HepG2 (cell line): ENCODE results near the gene SLC11A1. TPM values are rescaled to one million over a fixed set of nuclear protein-coding genes. Genes with fewer than 3 reads are reported as not detected.

Source experiments
- CBFB ChIP-seq: sonication (generic); formaldehyde crosslinking; IDR thresholded peaks from 2 replicates; pipeline ENCODE4 v1.4.0; 2020; ENCODE audit warnings: missing genetic modification reagents
- CBX5 ChIP-seq: sonication (generic); formaldehyde crosslinking; IDR thresholded peaks from 2 replicates; pipeline ENCODE4 v1.4.0; 2020; ENCODE audit warnings: missing genetic modification reagents, borderline replicate concordance
- CREM ChIP-seq, 2 experiments: sonication (generic) in 1 of 2; formaldehyde crosslinking in 1 of 2; IDR thresholded peaks; 2 replicates each; pipeline versions ENCODE4 v1.4.0 to v1.6.1; 2016 to 2020; ENCODE audit warnings: antibody characterized with exemption in 1 of 2, mild to moderate bottlenecking in 1 of 2, missing genetic modification reagents in 1 of 2
- HES4 ChIP-seq: sonication (generic); formaldehyde crosslinking; IDR thresholded peaks from 2 replicates; pipeline ENCODE4 v1.9.0; 2021; ENCODE audit warnings: mild to moderate bottlenecking, missing genetic modification reagents, borderline replicate concordance
- HNF4G ChIP-seq, 2 experiments: sonication (generic) in 1 of 2; formaldehyde crosslinking in 1 of 2; IDR thresholded peaks; 2 replicates each; pipeline versions ENCODE4 v1.4.0 to v1.6.1; 2011 to 2020; ENCODE audit warnings: borderline replicate concordance in 2 of 2, low read depth in 2 of 2, mild to moderate bottlenecking in 2 of 2, low read length in 1 of 2, missing genetic modification reagents in 1 of 2, moderate library complexity in 1 of 2
- HOXA3 ChIP-seq: sonication (generic); formaldehyde crosslinking; IDR thresholded peaks from 2 replicates; pipeline ENCODE4 v1.5.0; 2020; ENCODE audit warnings: missing genetic modification reagents
- KDM6A ChIP-seq: IDR thresholded peaks from 2 replicates; pipeline ENCODE4 v1.6.1; 2016; ENCODE audit warnings: low read depth
- KLF6 ChIP-seq: IDR thresholded peaks from 2 replicates; pipeline ENCODE4 v1.8.0; 2016; ENCODE audit warnings: missing biosample characterization, missing genetic modification reagents
- KMT2B ChIP-seq: IDR thresholded peaks from 2 replicates; pipeline ENCODE4 v1.6.1; 2016; ENCODE audit warnings: missing genetic modification reagents, missing compliant biosample characterization
- NONO ChIP-seq, 2 experiments: fragments of 450-650 bp in 1 of 2; sonication (generic) in 1 of 2; formaldehyde crosslinking in 1 of 2; IDR thresholded peaks in 1 of 2; conservative IDR thresholded peaks in 1 of 2; 2 replicates each; pipeline versions ENCODE4 v1.6.1 to v1.8.0; 2017 to 2022; ENCODE audit warnings: mild to moderate bottlenecking in 1 of 2, missing genetic modification reagents in 1 of 2, moderate library complexity in 1 of 2
- NR3C1 ChIP-seq: sonication (generic); formaldehyde crosslinking; IDR thresholded peaks from 2 replicates; pipeline ENCODE4 v1.4.0; 2020; ENCODE audit warnings: missing genetic modification reagents
- POLR2AphosphoS5 ChIP-seq: IDR thresholded peaks from 2 replicates; pipeline ENCODE4 v1.6.1; 2012; ENCODE audit warnings: low read depth, low read length
- PTBP1 ChIP-seq: fragments of 200-400 bp; formaldehyde crosslinking; IDR thresholded peaks from 2 replicates; pipeline ENCODE4 v1.6.1; 2018; ENCODE audit warnings: low read length, low read depth; ENCODE audit not compliant: poor library complexity, severe bottlenecking
- REPIN1 ChIP-seq: sonication (generic); formaldehyde crosslinking; IDR thresholded peaks from 2 replicates; pipeline ENCODE4 v1.8.0; 2022; ENCODE audit warnings: missing genetic modification reagents, low read depth, mild to moderate bottlenecking, borderline replicate concordance
- THAP11 ChIP-seq: IDR thresholded peaks from 2 replicates; pipeline ENCODE4 v1.6.1; 2016; ENCODE audit warnings: missing biosample characterization, missing genetic modification reagents
- ZNF256 ChIP-seq: sonication (generic); formaldehyde crosslinking; conservative IDR thresholded peaks from 2 replicates; pipeline ENCODE4 v1.4.0; 2020; ENCODE audit warnings: missing genetic modification reagents
- ZNF34 ChIP-seq: sonication (generic); formaldehyde crosslinking; IDR thresholded peaks from 2 replicates; pipeline ENCODE4 v1.4.0; 2020; ENCODE audit warnings: mild to moderate bottlenecking, missing genetic modification reagents, borderline replicate concordance
- polyA plus RNA-seq, 8 experiments: library from polyadenylated mRNA; depleted of rRNA in 3 of 8; stranded (reverse) in 7 of 8; unstranded in 1 of 8; fragments of >200 nt; fragmentation: Illumina TruSeq in 4 of 8; extraction: Trizol in 4 of 8; gene quantifications; 2 replicates each; pipeline versions ENCODE4 v1.2.1 to v1.2.3, GENCODE V29; 2011 to 2016; ENCODE audit warnings: low read depth in 4 of 8, missing spikeins in 1 of 8, mixed read lengths in 1 of 8; ENCODE audit not compliant: insufficient read depth in 1 of 8
- total RNA-seq, 5 experiments: library from RNA; depleted of rRNA; stranded (reverse); fragments of >200 nt; fragmentation: Illumina TruSeq; extraction: Trizol; gene quantifications; 2 replicates each; pipeline ENCODE4 v1.2.3, GENCODE V29; 2016; ENCODE audit warnings: low read depth in 1 of 5
- TF ChIP-seq, protein P1 (sequence below): sonication (generic); formaldehyde crosslinking; IDR thresholded peaks from 2 replicates; pipeline ENCODE4 v1.9.0; 2022; ENCODE audit warnings: missing genetic modification reagents, mild to moderate bottlenecking, borderline replicate concordance
- TF ChIP-seq, protein P2 (sequence below): sonication (generic); formaldehyde crosslinking; IDR thresholded peaks from 2 replicates; pipeline ENCODE4 v1.4.0; 2020; ENCODE audit warnings: mild to moderate bottlenecking, missing genetic modification reagents
- TF ChIP-seq, protein P3 (sequence below): IDR thresholded peaks from 2 replicates; pipeline ENCODE4 v1.6.1; 2016; ENCODE audit warnings: missing biosample characterization, missing genetic modification reagents, low read depth
- TF ChIP-seq, protein P4 (sequence below): sonication (generic); formaldehyde crosslinking; IDR thresholded peaks from 2 replicates; pipeline ENCODE4 v1.5.1; 2020; ENCODE audit warnings: missing genetic modification reagents, mild to moderate bottlenecking, borderline replicate concordance

The SLC11A1 gene
- total and polyA plus RNA-seq, 2 of the 13 experiments (the other 11 are each of a cell fraction or from before 2014, with no cell fraction given): 0.33 to 2.3 TPM

DNA sequence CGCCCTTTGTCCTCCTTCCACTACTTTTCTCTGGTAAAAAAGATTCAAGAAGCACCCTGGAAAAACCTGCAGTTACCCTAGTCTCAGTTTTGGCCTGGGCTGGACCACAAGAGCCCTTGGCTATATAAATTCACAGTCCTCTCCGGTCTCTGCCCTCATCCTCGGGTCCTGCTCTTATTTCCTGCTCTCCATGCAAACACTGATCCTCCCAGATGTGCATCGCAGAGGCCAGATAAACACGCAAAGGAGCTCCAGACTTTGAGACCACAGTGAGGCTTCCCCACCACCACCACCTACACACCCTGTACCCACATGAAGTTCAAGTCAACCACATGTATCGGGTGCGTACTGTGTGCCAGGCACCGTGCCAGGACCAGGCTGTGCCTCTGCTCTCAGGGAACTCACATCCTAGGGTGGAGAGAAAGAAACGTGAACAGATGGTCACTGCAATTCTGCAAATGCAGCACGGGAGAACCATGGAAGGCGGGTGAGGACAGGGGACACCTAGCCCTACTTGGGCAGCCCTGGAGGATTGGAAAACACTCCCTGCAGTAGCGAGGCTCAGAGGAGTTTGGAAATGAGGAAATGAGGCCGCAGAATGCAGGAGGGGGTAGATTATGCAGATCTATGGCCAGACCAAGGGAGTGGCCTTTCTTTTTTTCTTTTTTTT is 25.0 kb downstream of the SLC11A1 start (continued):
- TF ChIP-seq, protein P1, sequence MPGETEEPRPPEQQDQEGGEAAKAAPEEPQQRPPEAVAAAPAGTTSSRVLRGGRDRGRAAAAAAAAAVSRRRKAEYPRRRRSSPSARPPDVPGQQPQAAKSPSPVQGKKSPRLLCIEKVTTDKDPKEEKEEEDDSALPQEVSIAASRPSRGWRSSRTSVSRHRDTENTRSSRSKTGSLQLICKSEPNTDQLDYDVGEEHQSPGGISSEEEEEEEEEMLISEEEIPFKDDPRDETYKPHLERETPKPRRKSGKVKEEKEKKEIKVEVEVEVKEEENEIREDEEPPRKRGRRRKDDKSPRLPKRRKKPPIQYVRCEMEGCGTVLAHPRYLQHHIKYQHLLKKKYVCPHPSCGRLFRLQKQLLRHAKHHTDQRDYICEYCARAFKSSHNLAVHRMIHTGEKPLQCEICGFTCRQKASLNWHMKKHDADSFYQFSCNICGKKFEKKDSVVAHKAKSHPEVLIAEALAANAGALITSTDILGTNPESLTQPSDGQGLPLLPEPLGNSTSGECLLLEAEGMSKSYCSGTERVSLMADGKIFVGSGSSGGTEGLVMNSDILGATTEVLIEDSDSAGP: no peak; the same call in none of the 2 replicates
- no peak; the same call in 1 of the 2 replicates for TF ChIP-seq POLR2AphosphoS5
- TF ChIP-seq, protein P2, sequence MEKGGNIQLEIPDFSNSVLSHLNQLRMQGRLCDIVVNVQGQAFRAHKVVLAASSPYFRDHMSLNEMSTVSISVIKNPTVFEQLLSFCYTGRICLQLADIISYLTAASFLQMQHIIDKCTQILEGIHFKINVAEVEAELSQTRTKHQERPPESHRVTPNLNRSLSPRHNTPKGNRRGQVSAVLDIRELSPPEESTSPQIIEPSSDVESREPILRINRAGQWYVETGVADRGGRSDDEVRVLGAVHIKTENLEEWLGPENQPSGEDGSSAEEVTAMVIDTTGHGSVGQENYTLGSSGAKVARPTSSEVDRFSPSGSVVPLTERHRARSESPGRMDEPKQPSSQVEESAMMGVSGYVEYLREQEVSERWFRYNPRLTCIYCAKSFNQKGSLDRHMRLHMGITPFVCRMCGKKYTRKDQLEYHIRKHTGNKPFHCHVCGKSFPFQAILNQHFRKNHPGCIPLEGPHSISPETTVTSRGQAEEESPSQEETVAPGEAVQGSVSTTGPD: no peak
- no peak for TF ChIP-seq ZNF34 (CRISPR knock-in tag)
- no peak for TF ChIP-seq NR3C1 (CRISPR knock-in tag)
- TF ChIP-seq CBX5 (CRISPR knock-in tag): no peak
- no peak; the same call in 1 of the 2 replicates for TF ChIP-seq CBFB (CRISPR knock-in tag)
- TF ChIP-seq HOXA3: 0 out of 2 replicates have a peak, but pooled peaks have one; percentile 4
- TF ChIP-seq KMT2B (CRISPR knock-in tag): no peak
- no peak for TF ChIP-seq ZNF256
- no peak for TF ChIP-seq NONO (IDR thresholded peaks at IDR 0.05)
- TF ChIP-seq NONO (CRISPR knock-in tag; conservative IDR thresholded peaks at IDR 0.05): no peak
- no peak for TF ChIP-seq PTBP1
- no peak for TF ChIP-seq KLF6 (CRISPR knock-in tag)
- TF ChIP-seq CREM (IDR thresholded peaks at IDR 0.05): peak; percentile 29; the same call in 1 of the 2 replicates
- no peak for TF ChIP-seq CREM (CRISPR knock-in tag; IDR thresholded peaks at IDR 0.05)
- peak; percentile 32; the same call in 1 of the 2 replicates for TF ChIP-seq REPIN1 (CRISPR knock-in tag)
- TF ChIP-seq, protein P3, sequence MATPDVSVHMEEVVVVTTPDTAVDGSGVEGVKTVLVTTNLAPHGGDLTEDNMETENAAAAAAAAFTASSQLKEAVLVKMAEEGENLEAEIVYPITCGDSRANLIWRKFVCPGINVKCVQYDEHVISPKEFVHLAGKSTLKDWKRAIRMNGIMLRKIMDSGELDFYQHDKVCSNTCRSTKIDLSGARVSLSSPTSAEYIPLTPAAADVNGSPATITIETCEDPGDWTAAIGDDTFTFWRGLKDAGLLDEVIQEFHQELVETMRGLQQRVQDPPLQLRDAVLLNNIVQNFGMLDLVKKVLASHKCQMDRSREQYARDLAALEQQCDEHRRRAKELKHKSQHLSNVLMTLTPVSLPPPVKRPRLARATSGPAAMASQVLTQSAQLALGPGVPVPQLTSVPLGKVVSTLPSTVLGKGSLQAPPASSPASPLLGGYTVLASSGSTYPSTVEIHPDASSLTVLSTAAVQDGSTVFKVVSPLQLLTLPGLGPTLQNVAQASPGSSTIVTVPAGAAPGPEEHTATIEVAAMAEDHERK (CRISPR knock-in tag): no peak
- no peak for TF ChIP-seq THAP11 (CRISPR knock-in tag)
- TF ChIP-seq, protein P4, sequence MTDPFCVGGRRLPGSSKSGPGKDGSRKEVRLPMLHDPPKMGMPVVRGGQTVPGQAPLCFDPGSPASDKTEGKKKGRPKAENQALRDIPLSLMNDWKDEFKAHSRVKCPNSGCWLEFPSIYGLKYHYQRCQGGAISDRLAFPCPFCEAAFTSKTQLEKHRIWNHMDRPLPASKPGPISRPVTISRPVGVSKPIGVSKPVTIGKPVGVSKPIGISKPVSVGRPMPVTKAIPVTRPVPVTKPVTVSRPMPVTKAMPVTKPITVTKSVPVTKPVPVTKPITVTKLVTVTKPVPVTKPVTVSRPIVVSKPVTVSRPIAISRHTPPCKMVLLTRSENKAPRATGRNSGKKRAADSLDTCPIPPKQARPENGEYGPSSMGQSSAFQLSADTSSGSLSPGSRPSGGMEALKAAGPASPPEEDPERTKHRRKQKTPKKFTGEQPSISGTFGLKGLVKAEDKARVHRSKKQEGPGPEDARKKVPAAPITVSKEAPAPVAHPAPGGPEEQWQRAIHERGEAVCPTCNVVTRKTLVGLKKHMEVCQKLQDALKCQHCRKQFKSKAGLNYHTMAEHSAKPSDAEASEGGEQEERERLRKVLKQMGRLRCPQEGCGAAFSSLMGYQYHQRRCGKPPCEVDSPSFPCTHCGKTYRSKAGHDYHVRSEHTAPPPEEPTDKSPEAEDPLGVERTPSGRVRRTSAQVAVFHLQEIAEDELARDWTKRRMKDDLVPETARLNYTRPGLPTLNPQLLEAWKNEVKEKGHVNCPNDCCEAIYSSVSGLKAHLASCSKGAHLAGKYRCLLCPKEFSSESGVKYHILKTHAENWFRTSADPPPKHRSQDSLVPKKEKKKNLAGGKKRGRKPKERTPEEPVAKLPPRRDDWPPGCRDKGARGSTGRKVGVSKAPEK (CRISPR knock-in tag): no peak
- TF ChIP-seq HES4 (CRISPR knock-in tag): peak; percentile 61; the same call in 1 of the 2 replicates
- no peak for TF ChIP-seq KDM6A
- TF ChIP-seq HNF4G (IDR thresholded peaks at IDR 0.05; ENCODE audit: borderline replicate concordance, low read depth, low read length): no peak
- TF ChIP-seq HNF4G (CRISPR knock-in tag; IDR thresholded peaks at IDR 0.05; ENCODE audit: borderline replicate concordance, low read depth): 0 out of 2 replicates have a peak, but pooled peaks have one; percentile 17
